Upper lobe of right lung (tissue), 1 donor: ENCODE data around the gene PTP4A1. TPM values are rescaled to one million over a fixed set of nuclear protein-coding genes. Genes with fewer than 3 reads are reported as not detected.
"Not testable (repeated sequence)": the region's sequence is repeated elsewhere in the genome, so short reads cannot be mapped to it uniquely, and the experiment has no call there.

Experiments used
- ATAC-seq: fragments of 200-7000 bp; cut with Tn5 transposase; one replicate; pipeline ENCODE4 v1.9.1; 2020; ENCODE audit warnings: mild to moderate bottlenecking, moderate library complexity
- DNase-seq: peaks from one replicate; pipeline ENCODE4 v3.0.0-alpha.2; 2020
- H3K27ac ChIP-seq: fragments of 200-600 bp; one replicate; pipeline ENCODE4 v1.8.0; 2022
- H3K27me3 ChIP-seq: fragments of 200-600 bp; one replicate; pipeline ENCODE4 v1.8.0; 2022; ENCODE audit warnings: mild to moderate bottlenecking
- H3K36me3 ChIP-seq: fragments of 200-600 bp; one replicate; pipeline ENCODE4 v1.8.0; 2022
- H3K4me1 ChIP-seq: fragments of 200-600 bp; one replicate; pipeline ENCODE4 v1.8.0; 2022
- H3K4me3 ChIP-seq: fragments of 200-600 bp; one replicate; pipeline ENCODE4 v1.8.0; 2022; ENCODE audit warnings: mild to moderate bottlenecking
- H3K9me3 ChIP-seq: fragments of 200-600 bp; one replicate; pipeline ENCODE4 v1.8.0; 2022
- CTCF ChIP-seq: fragments of 200-600 bp; IDR thresholded peaks from one replicate; pipeline ENCODE4 v1.8.0; 2022; ENCODE audit warnings: antibody characterized with exemption
- intact Hi-C: fragments of 100-400 bp; cut with DNase I; formaldehyde crosslinking; loops from one replicate; pipeline ENCODE4 v1.11.0; 2022
- long read RNA-seq: library from polyadenylated mRNA; unstranded; transcript quantifications from one replicate; pipeline ENCODE4 v2.0.0, GENCODE V29; 2021
- total RNA-seq: library from RNA; stranded (reverse); fragmentation: NEBNext Ultra II Directional; extraction: Animal tissue kit (Norgen Biotek cat#: 25700); gene quantifications from one replicate; pipeline ENCODE4 v1.2.1, GENCODE V29; 2021
- donor health status: DM: no; HTN: yes; CAD: no; lungs with severe emphysema.

The PTP4A1 gene
- 55.6 TPM for total RNA-seq
- long read RNA-seq, partial matches to known transcripts: 1 of 6 reads
- long read RNA-seq, other reads (novel, unspliced or antisense): 4 of 6 reads

- Histone ChIP-seq H3K27ac (peak within 1 kb of the TSS; percentile 99), H3K27me3 (no peaks in the 10 kb centered on the region), H3K4me3 (peak within 1 kb of the TSS; percentile 90), H3K9me3 (no peaks in the 10 kb centered on the region), H3K36me3 (peaks cover 11% of the 10 kb centered on the region), H3K4me1 (no peaks in the 10 kb centered on the region)
- ATAC-seq: peak; percentile 91
- no peak for TF ChIP-seq CTCF
- peak; percentile 99 for DNase-seq
- intact Hi-C loops: no loop called here
These were observed at the start of gene PTP4A1, which contains the start of gene LOC128125822 for GRCh38 chr6:63572044-63572746. TSS of gene PTP4A1 (plus strand) at chr6:63572480. CDS start at chr6:63576881, 4,401 bp downstream. TSS of gene LOC128125822 (plus strand) at chr6:63572480.

- H3K27ac ChIP-seq, DNase-seq, H3K9me3 ChIP-seq, H3K4me1 ChIP-seq, intact Hi-C loops, H3K27me3 ChIP-seq, H3K36me3 ChIP-seq, ATAC-seq, H3K4me3 ChIP-seq: not testable (repeated sequence)
These were observed 49.4 kb upstream of the PTP4A1 start for GRCh38 chr6:63522911-63523287.

DNA sequence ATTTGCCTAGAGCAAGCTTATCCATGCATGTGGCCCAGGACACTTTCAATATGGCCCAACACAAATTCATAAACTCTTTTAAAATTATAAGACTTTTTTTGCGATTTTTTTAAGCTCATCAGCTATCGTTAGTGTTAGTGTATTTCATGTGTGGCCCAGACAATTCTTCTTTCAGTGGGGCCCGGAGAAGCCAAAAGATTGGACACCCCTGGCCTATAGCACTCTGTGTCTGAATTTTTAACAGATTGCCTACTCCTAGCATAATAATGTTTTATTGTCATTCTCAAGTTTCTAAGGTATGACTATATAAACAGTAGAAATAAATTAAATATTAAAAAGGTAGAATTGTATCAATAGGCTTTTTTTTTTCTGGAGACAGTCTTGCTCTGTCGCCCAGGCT, 48.6 kb upstream of the PTP4A1 start:
- ATAC-seq: no peak
- intact Hi-C loops: no loop called here
- Histone ChIP-seq H3K4me1 (no peaks in the 10 kb centered on the region), H3K27ac (no peak overlapping the region), H3K27me3 (no peaks in the 10 kb centered on the region), H3K4me3 (no peak overlapping the region), H3K9me3 (no peaks in the 10 kb centered on the region), H3K36me3 (no peaks in the 10 kb centered on the region)
- no peak for TF ChIP-seq CTCF
- no peak for DNase-seq

DNA sequence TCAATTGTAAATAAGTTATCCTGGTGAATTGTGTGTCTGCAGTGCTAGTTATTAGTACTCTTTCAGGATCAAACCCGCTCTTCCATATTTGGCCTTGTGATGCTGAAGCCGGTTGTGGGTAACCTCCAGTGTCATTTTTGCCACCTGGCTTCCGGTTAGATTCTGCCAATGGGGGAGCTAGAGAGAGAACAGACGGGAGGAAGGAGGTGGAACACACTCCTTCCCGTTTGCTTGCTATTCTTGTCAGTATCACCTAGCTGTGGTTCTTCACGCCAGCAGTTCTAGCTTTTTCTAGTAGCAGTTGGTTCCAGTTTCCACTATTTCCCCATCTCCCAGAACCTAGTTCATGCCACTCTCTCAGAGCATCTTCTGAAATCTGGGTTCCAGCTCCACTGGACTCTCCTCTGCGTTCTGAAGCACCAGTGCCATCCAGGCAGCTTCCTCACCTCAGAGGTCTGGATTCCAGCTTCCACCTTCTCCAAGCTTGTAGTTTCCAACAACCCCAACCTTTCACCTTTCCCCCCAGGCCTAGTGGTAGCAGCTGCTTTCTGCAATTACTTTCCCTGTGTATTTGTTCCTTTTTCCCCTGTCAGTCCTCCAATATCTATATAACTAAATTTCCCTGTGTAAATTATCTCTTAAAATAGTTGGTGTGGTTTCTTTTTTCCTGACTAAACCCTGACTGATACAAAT, 46.9 kb upstream of the PTP4A1 start:
- Histone ChIP-seq H3K9me3 (no peaks in the 10 kb centered on the region), H3K27me3 (no peaks in the 10 kb centered on the region), H3K36me3 (no peaks in the 10 kb centered on the region), H3K4me3 (no peak overlapping the region), H3K27ac (no peak overlapping the region), H3K4me1 (no peaks in the 10 kb centered on the region)
- intact Hi-C loops: no loop called here
- DNase-seq (no peak), ATAC-seq (no peak)
- TF ChIP-seq CTCF: no peak

- DNase-seq: no peak
- H3K9me3 ChIP-seq: no peaks in the 10 kb centered on the region
- intact Hi-C loops: no loop called here
- no peak overlapping the region for H3K27ac ChIP-seq
- no peak overlapping the region for H3K4me3 ChIP-seq
- H3K4me1 ChIP-seq: no peaks in the 10 kb centered on the region
- no peak for ATAC-seq
- H3K27me3 ChIP-seq: no peaks in the 10 kb centered on the region
- TF ChIP-seq CTCF: no peak
- no peaks in the 10 kb centered on the region for H3K36me3 ChIP-seq
These were observed 45.3 kb upstream of the PTP4A1 start for GRCh38 chr6:63526931-63527330.
